ENCODE data around the gene CYP4Z1. TPM values are rescaled to one million over a fixed set of nuclear protein-coding genes. Genes with fewer than 3 reads are reported as not detected.
"Not testable (repeated sequence)": the region's sequence is repeated elsewhere in the genome, so short reads cannot be mapped to it uniquely, and the experiment has no call there.

CYP4Z1 gene
- total RNA-seq, 6 donors from 2014 or later: 2.1 to 10.0 (median 6.6) TPM

DNA sequence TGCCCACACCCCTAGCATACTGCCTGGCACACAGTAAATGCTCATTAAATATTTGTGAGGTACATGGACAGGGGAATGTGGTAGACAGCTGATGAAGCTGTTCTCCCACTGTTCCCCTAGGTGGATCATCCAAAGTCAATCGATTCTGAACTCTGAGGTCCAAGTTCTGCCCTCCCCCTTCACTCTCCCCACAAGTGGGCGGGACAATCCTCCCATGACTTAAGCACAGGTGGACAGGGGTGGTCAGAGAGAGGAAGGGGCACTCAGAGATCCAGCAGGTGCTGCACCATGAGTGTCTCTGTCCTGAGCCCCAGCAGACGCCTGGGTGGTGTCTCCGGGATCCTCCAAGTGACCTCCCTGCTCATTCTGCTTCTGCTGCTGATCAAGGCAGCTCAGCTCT, 70.2 kb downstream of the CYP4Z1 start, which contains the start of gene CYP4A22:
CYP4A22 (plus strand) TSS at position 244 of the 400 bp plus-strand sequence; CDS start at position 289, 45 bp downstream.
- ATAC-seq (ENCODE audit: low FRiP score in 2 of 2): no peak
- no peak within 1 kb of the TSS for H3K27ac ChIP-seq
- no peak within 1 kb of the TSS for H3K4me3 ChIP-seq
- no peaks in the 10 kb centered on the region for H3K27me3 ChIP-seq
- no peak for TF ChIP-seq EP300 (IDR thresholded peaks at IDR 0.05)
- TF ChIP-seq, protein P1, sequence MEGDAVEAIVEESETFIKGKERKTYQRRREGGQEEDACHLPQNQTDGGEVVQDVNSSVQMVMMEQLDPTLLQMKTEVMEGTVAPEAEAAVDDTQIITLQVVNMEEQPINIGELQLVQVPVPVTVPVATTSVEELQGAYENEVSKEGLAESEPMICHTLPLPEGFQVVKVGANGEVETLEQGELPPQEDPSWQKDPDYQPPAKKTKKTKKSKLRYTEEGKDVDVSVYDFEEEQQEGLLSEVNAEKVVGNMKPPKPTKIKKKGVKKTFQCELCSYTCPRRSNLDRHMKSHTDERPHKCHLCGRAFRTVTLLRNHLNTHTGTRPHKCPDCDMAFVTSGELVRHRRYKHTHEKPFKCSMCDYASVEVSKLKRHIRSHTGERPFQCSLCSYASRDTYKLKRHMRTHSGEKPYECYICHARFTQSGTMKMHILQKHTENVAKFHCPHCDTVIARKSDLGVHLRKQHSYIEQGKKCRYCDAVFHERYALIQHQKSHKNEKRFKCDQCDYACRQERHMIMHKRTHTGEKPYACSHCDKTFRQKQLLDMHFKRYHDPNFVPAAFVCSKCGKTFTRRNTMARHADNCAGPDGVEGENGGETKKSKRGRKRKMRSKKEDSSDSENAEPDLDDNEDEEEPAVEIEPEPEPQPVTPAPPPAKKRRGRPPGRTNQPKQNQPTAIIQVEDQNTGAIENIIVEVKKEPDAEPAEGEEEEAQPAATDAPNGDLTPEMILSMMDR (IDR thresholded peaks at IDR 0.05): no peak
- H3K9me3 ChIP-seq: no peaks in the 10 kb centered on the region
- DNase-seq: no peak
- WGBS, 2 donors: 79 to 88% methylated on average over 2 to 4 of the region's 4 CpGs
- H3K4me1 ChIP-seq: no peaks in the 10 kb centered on the region
- no peaks in the 10 kb centered on the region for H3K36me3 ChIP-seq

- Histone ChIP-seq H3K4me1 (no peaks in the 10 kb centered on the region), H3K36me3 (no peaks in the 10 kb centered on the region), H3K27me3 (no peaks in the 10 kb centered on the region), H3K9me3 (no peaks in the 10 kb centered on the region), H3K27ac (no peak overlapping the region), H3K4me3 (no peak overlapping the region)
- TF ChIP-seq POLR2A (IDR thresholded peaks at IDR 0.05) (no peak), POLR2AphosphoS5 (IDR thresholded peaks at IDR 0.05) (no peak), EP300 (IDR thresholded peaks at IDR 0.05) (no peak)
- TF ChIP-seq, protein P1 (IDR thresholded peaks at IDR 0.05): no peak
- 90 to 97% methylated on average over 4 to 5 of the region's 5 CpGs for WGBS, 2 donors
- DNase-seq (no peak), ATAC-seq (ENCODE audit: low FRiP score in 2 of 2) (no peak)
Observed at GRCh38 chr1:47137925-47138615, 71.0 kb downstream of the CYP4Z1 start.

- 66 to 86% methylated on average over 3 of the region's 3 CpGs for WGBS, 2 donors
- not testable (repeated sequence) for H3K27me3 ChIP-seq; DNase-seq; H3K36me3 ChIP-seq; H3K9me3 ChIP-seq; H3K4me1 ChIP-seq; H3K27ac ChIP-seq; H3K4me3 ChIP-seq; ATAC-seq (ENCODE audit: low FRiP score in 2 of 2)
Observed at GRCh38 chr1:47140358-47140757, 73.3 kb downstream of the CYP4Z1 start.

DNA sequence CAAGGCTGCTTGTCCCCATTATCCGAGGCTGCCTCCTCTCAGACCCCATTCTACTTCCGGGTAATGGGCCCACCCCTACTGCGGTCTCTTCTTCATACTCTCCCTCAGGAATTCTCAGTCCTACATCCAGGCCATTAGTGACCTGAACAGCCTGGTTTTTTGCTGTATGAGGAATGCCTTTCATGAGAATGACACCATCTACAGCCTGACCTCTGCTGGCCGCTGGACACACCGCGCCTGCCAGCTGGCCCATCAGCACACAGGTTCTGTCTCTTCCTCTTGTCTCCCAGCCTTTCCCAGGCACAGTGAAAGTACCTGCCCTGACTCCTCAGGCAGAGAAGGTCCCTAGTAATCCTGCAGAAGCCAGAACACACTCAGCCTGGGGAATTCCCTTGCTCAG, 76.6 kb downstream of the CYP4Z1 start:
- DNase-seq: peak in 1 of 2 donors; percentile 41
- H3K36me3 ChIP-seq, H3K27ac ChIP-seq, H3K9me3 ChIP-seq, H3K27me3 ChIP-seq, H3K4me1 ChIP-seq, H3K4me3 ChIP-seq: not testable (repeated sequence)
- WGBS, 2 donors: 73 to 74% methylated on average over 4 to 6 of the region's 6 CpGs
- peak; percentile 39 to 44 for ATAC-seq (ENCODE audit: low FRiP score in 2 of 2)
- TF ChIP-seq, protein P1 (IDR thresholded peaks at IDR 0.05): peak in 2 of 6 experiments; percentile 17 to 24

- not testable (repeated sequence) for H3K27ac ChIP-seq; ATAC-seq (ENCODE audit: low FRiP score in 2 of 2); H3K36me3 ChIP-seq; DNase-seq; H3K9me3 ChIP-seq; H3K27me3 ChIP-seq; H3K4me3 ChIP-seq; H3K4me1 ChIP-seq
- 0 to 24% methylated on average over 1 of the region's 1 CpG for WGBS, 2 donors
Observed at GRCh38 chr1:47146495-47146894, 79.5 kb downstream of the CYP4Z1 start.

- ATAC-seq (ENCODE audit: low FRiP score in 2 of 2): no peak
- Histone ChIP-seq H3K9me3 (no peaks in the 10 kb centered on the region), H3K27ac (no peak overlapping the region), H3K36me3 (no peaks in the 10 kb centered on the region), H3K4me3 (no peak overlapping the region), H3K4me1 (no peaks in the 10 kb centered on the region), H3K27me3 (no peaks in the 10 kb centered on the region)
- no peak for TF ChIP-seq EP300 (IDR thresholded peaks at IDR 0.05)
- TF ChIP-seq POLR2AphosphoS5 (IDR thresholded peaks at IDR 0.05): no peak
- TF ChIP-seq, protein P1 (IDR thresholded peaks at IDR 0.05): no peak
- no peak for TF ChIP-seq POLR2A (IDR thresholded peaks at IDR 0.05)
- DNase-seq: no peak
- WGBS, 2 donors: 26 to 34% methylated on average over 6 of the region's 6 CpGs
Observed at GRCh38 chr1:47147047-47147785, 80.2 kb downstream of the CYP4Z1 start.

- H3K4me1 ChIP-seq; DNase-seq; H3K36me3 ChIP-seq; H3K9me3 ChIP-seq; H3K27me3 ChIP-seq; ATAC-seq (ENCODE audit: low FRiP score in 2 of 2); H3K27ac ChIP-seq; H3K4me3 ChIP-seq: not testable (repeated sequence)
- WGBS, 2 donors: 55 to 56% methylated on average over 9 of the region's 9 CpGs
Observed at GRCh38 chr1:47149162-47149561, 82.1 kb downstream of the CYP4Z1 start.

- not testable (repeated sequence) for ATAC-seq (ENCODE audit: low FRiP score in 2 of 2); H3K9me3 ChIP-seq; H3K27me3 ChIP-seq; H3K4me3 ChIP-seq; H3K4me1 ChIP-seq; H3K27ac ChIP-seq; H3K36me3 ChIP-seq; DNase-seq
Observed at GRCh38 chr1:47156457-47156856, 89.4 kb downstream of the CYP4Z1 start.

Measured in upper lobe of left lung (tissue), 6 donors.